Heart left ventricle (tissue), 16 donors: ENCODE measurements around the gene GNAI2. TPM values are rescaled to one million over a fixed set of nuclear protein-coding genes. Genes with fewer than 3 reads are reported as not detected.

Experiments used
- ATAC-seq, 4 donors: fragments of 200-7000 bp; cut with Tn5 transposase; one replicate each; pipeline ENCODE4 v1.9.1; 2020 to 2022; ENCODE audit warnings: moderate library complexity in 4 of 4, mild to moderate bottlenecking in 3 of 4, moderate number of reproducible peaks in 1 of 4
- DNase-seq, 5 donors: peaks; one replicate each; pipeline ENCODE4 v3.0.0-alpha.2; 2020
- H3K27ac ChIP-seq, 12 donors: fragments of 200-600 bp; sonication (generic) in 4 of 12; one replicate each; pipeline versions ENCODE4 v1.5.0 to v1.8.0; 2016 to 2022; ENCODE audit warnings: mild to moderate bottlenecking in 2 of 12
- H3K27me3 ChIP-seq, 9 donors: fragments of 200-600 bp; sonication (generic) in 2 of 9; one replicate each; pipeline versions ENCODE4 v1.5.1 to v1.8.0; 2016 to 2022; ENCODE audit warnings: mild to moderate bottlenecking in 3 of 9
- H3K36me3 ChIP-seq, 9 donors: fragments of 200-600 bp; sonication (generic) in 2 of 9; one replicate each; pipeline versions ENCODE4 v1.5.0 to v1.8.0; 2018 to 2022; ENCODE audit warnings: mild to moderate bottlenecking in 2 of 9
- H3K4me1 ChIP-seq, 12 donors: fragments of 200-600 bp; sonication (generic) in 4 of 12; one replicate each; pipeline versions ENCODE4 v1.5.0 to v1.8.0; 2016 to 2022; ENCODE audit warnings: mild to moderate bottlenecking in 3 of 12
- H3K4me3 ChIP-seq, 12 donors: fragments of 200-600 bp; sonication (generic) in 4 of 12; one replicate each; pipeline versions ENCODE4 v1.5.0 to v1.8.0; 2017 to 2022; ENCODE audit warnings: mild to moderate bottlenecking in 9 of 12, moderate library complexity in 4 of 12
- H3K9me3 ChIP-seq, 12 donors: fragments of 200-600 bp; sonication (generic) in 4 of 12; one replicate each; pipeline versions ENCODE4 v1.5.0 to v1.8.0; 2016 to 2022; ENCODE audit warnings: mild to moderate bottlenecking in 1 of 12
- CTCF ChIP-seq, 12 donors: fragments of 200-600 bp; sonication (generic) in 4 of 12; IDR thresholded peaks; one replicate each; pipeline versions ENCODE4 v1.5.0 to v1.8.0; 2018 to 2022; ENCODE audit warnings: antibody characterized with exemption in 12 of 12, mild to moderate bottlenecking in 5 of 12
- POLR2A ChIP-seq, 2 donors: fragments of 450-650 bp; IDR thresholded peaks; one replicate each; pipeline ENCODE4 v1.6.1; 2017; ENCODE audit warnings: antibody characterized with exemption in 2 of 2, mild to moderate bottlenecking in 2 of 2, moderate library complexity in 2 of 2
- WGBS, 4 donors: extraction: QIAGEN DNeasy Blood & Tissue Kit in 2 of 4; methylation state at CpG; one replicate each; pipeline versions ENCODE4 v1.1.5 to v1.1.7; 2013 to 2018; 5-methylcytosine and 5-hydroxymethylcytosine counted together
- intact Hi-C, 10 donors: fragments of 100-400 bp; cut with DNase I; formaldehyde crosslinking; loops; one replicate each; pipeline versions ENCODE4 v1.11.1 to v1.14.2; 2022
- polyA plus RNA-seq, 2 donors: library from polyadenylated mRNA; stranded (reverse); fragments of 200-250 nt; gene quantifications; one replicate each; pipeline ENCODE4 v1.2.3, GENCODE V29; 2013
- total RNA-seq, 9 donors: library from RNA; depleted of rRNA in 2 of 9; stranded (reverse); fragments of >200 nt in 2 of 9; fragmentation: NEBNext Ultra II Directional in 3 of 9; extraction: Animal tissue kit (Norgen Biotek cat#: 25700) in 3 of 9; gene quantifications; one replicate each; pipeline versions ENCODE4 v1.1.0 to v1.2.4, GENCODE V29; 2016 to 2023
- donor health status: ischemic (EF 13 %, LVEDD 7.1; RV severe dilation, severe dysfunction).
- donor health status: healthy with polysubstance abuse.
- donor health status: DM: no; HTN: yes; CAD: no.
- donor health status: DM: no; HTN: no; CAD: no.
- donor health status: ischemic (EF 25% LVEDD 6.9; RV normal size, moderate dysfunction).
- donor health status: ischemic (EF 25% LVEDD 5.7; RV mildly dilated, moderate dysfunction).
- donor health status: healthy.
- donor health status: DM: yes; HTN: yes; CAD: no.
- donor health status: ischemic (EF 35%, LVEDD 5.7; RV mildly dilated, moderate dysfunction).
- donor health status: nonischemic (EF 11% LVEDD 7.7; RV severe dilation, severe dysfunction).
- donor health status: DM: yes; HTN: yes; CAD: no.
- donor health status: PGD.
- donor health status: ischemic (EF 29% LVEDD 5.4; RV normal size, mild dysfunction).
- donor health status: nonischemic (EF 23%, LVEDD 6.1; RV moderate dilation, normal function).

The GNAI2 gene
- total and polyA plus RNA-seq, 11 donors, result 93.2 to 365 (median 140) TPM

GRCh38 chr3:50195501-50196252 lies 40.3 kb upstream of the GNAI2 start:
- Histone ChIP-seq H3K36me3 (no peaks in the 10 kb centered on the region), H3K9me3 (no peaks in the 10 kb centered on the region), H3K27me3 (peaks cover 12 to 45% (median 21%) of the 10 kb centered on the region in 9 donors), H3K4me1 (peaks cover 3 to 25% (median 14%) of the 10 kb centered on the region in 12 donors), H3K4me3 (no peak overlapping the region), H3K27ac (no peak overlapping the region)
- ATAC-seq, result no peak
- no peak for DNase-seq
- WGBS, 4 donors, result 67 to 82% (median 69%) methylated on average over 4 of the region's 4 CpGs
- TF ChIP-seq POLR2A (IDR thresholded peaks at IDR 0.05) (no peak), CTCF (IDR thresholded peaks at IDR 0.05) (no peak)
- intact Hi-C loops, result loop anchor here in 4 of 10 donors (2.0 to 10.0 kb wide), 4 partner anchors 31 to 349 kb away; no protein-coding TSS in a partner anchor

GRCh38 chr3:50196253-50196801 lies 39.7 kb upstream of the GNAI2 start:
- TF ChIP-seq CTCF (IDR thresholded peaks at IDR 0.05), result no peak
- TF ChIP-seq POLR2A (IDR thresholded peaks at IDR 0.05), result no peak
- intact Hi-C loops, result loop anchor here in 2 of 10 donors (2.0 to 10.0 kb wide), 2 partner anchors 76 to 348 kb away; no protein-coding TSS in a partner anchor
- Histone ChIP-seq H3K36me3 (no peaks in the 10 kb centered on the region), H3K4me3 (no peak overlapping the region), H3K27ac (no peak overlapping the region), H3K4me1 (peaks cover 3 to 25% (median 14%) of the 10 kb centered on the region in 12 donors), H3K27me3 (peaks cover 12 to 45% (median 23%) of the 10 kb centered on the region in 9 donors), H3K9me3 (no peaks in the 10 kb centered on the region)
- WGBS, 4 donors, result 73 to 86% (median 80%) methylated on average over 6 of the region's 6 CpGs
- ATAC-seq (no peak), DNase-seq (no peak)

DNA sequence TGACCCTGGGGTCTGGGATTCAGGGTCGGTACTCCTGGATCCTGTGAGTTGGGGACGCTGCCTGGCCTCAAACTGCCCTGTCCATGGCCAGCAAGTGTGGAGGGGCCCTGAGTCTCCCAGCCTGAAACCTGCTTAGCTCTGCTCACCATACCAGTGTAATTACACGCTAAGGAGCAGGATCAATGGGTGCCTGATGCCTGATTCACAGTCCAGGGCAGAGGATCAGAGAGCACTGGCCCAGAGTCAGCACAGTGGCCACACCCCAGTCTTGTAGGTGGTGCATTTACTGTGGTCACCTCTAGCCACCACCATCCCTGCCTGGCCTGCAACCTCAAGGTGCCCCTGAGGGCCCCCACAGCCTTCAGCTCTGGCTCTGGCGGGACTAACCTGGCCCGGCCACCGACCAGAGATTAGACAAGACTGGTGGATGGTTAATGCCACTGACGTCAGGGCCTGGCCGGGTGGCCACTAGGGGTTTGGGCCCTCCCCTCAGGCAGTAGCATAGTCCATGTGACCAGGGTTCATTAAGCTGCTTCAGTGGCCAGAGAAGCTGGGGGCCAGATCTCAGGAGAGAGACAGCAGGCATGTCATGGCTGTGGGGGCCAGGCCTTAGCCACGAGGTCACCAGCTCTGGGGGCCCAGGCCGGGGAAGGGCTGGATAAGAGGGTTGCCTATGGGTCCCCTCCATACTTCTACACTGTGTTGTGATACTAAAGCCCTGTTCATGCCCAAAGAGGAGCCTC lies 34.3 kb upstream of the GNAI2 start:
- Histone ChIP-seq H3K27ac (no peak overlapping the region), H3K36me3 (no peaks in the 10 kb centered on the region), H3K27me3 (peaks cover 0 to 62% (median 16%) of the 10 kb centered on the region in 9 donors), H3K9me3 (no peaks in the 10 kb centered on the region), H3K4me3 (no peak overlapping the region), H3K4me1 (peaks cover 0 to 28% (median 12%) of the 10 kb centered on the region in 12 donors)
- DNase-seq (peak in 1 of 5 donors; percentile 56), ATAC-seq (no peak)
- intact Hi-C loops, result no loop called here
- TF ChIP-seq CTCF (IDR thresholded peaks at IDR 0.05) (no peak), POLR2A (IDR thresholded peaks at IDR 0.05) (no peak)
- 66 to 77% (median 75%) methylated on average over 7 to 10 of the region's 10 CpGs for WGBS, 4 donors
